ENCODE measurements around the gene AIPL1.

The AIPL1 gene

GRCh38 chr17:6413065-6413464 lies 21.9 kb downstream of the AIPL1 start:
- peak; percentile 63 for DNase-seq

- no peak for DNase-seq
Measured at GRCh38 chr17:6408735-6409134, 26.2 kb downstream of the AIPL1 start.

DNA sequence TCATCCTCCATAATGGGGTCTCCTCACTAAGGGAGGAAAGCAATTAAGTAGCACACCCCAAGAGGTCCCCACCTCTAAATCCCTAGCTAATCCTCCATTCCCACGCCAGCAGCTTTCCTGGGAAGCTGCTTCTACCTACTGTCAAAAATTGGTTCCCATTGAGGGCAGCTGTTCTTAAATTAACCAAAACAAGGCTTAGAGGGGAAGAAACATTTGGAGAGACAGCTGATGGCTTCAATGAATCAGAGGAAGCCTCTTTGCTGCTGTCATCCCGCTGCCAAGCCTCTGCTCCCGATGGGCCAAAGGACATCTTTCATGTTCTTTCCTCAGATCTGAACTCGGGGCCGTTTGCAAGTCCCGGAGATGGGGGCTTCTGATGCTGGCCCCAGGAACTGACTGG lies 26.6 kb downstream of the AIPL1 start:
- no peak for DNase-seq

DNA sequence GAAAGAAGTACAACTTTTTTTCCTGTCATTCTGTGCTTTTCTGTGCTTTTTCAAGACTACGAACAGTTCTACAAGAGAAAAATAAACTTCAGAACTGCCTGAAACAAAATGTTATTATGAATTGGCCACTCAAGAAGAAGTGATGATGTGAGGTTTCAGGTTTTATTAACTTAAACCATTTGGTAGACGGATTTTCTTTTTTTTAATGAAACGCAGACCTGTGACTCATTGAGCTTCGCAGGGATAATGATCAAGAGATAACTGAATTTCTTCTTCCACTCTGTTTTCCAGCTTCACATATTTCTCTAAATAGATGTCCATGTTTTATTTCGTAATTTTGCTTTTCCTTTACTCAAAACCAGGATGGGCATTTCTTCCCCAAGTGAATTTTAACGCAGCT lies 32.7 kb downstream of the AIPL1 start:
- DNase-seq: no peak

DNA sequence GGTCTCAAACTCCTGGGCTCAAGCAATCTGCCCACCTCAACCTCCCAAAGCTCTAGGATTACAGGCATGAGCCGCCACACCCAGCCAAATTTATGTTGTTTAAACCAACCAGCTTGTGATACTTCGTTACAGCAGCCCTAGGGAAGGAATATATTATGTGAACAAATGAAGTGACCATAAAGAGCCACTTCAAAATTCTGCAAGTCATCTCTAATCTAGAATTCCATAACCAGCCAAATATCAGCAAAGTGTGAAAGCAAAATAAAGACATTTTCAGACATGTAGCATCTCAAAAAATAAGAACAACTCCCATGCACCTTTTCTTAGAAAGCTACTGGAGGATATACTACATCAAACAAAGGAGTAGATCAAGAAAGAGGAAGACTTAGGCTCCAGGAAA lies 36.0 kb downstream of the AIPL1 start:
- DNase-seq: no peak

GRCh38 chr17:6394055-6394606 lies 40.8 kb downstream of the AIPL1 start:
- DNase-seq: no peak

DNA sequence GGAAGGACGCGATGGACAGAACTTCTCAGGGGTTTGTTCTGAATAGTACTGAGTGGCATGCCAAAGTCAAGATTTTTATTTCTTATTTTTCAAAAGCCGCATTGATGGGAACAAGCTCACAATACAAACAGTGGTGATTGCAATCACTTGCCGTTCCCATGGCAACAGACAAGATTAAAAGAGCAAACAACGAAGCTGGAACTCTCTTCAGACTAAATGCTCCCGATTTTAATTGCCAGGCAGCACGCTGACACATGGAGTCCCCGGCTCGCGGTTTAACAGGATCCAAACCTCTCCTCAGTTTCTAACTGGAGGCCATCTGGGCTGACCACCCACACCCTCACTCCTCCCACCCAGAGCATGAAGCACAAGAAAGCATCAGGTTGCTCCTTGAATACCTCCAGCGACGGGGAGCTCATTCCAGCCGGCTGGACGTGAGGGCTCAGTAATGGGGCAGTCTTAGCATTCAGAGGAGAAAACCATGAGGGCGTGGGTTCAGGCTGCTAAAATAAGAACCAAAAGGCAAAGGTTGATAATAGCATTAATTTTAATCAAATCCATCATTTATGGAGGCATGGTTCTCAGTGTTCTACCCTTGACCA lies 41.5 kb downstream of the AIPL1 start:
- DNase-seq: peak; percentile 6

DNA sequence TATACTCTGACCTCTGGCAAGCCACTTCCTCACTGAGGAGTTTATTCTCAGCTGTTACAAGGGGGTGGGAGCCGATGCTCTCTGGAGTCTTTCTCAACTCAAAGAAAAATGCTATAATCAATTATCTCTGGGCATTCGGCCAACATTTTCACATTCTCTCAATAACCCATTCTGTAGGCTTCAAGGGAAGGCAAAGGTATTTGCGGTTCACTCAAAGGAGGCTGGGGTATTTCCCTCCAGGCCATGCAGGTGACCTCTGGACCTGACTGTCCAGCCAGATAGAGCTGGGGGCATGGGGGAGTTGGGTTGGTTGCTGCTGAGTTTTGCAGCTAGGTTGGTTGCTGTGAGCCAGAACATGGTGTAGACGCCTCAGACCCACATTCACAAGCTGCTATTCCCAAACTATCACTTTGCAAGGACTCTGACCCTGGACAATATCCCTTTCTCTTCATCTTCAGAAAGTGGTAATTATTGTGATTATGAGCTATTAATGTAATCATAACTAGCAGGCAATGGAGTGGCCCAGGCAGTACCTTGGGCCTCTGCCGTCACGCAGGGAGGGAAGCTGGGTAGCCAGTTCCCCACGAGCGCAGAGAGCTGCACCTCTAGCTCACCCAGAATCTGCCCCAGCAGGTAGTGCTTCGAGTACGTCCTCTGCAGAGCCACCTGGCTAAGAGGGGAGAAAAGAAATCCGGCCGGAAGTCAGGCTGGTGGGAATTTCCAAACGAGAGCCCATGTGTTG lies 42.1 kb downstream of the AIPL1 start:
- DNase-seq: no peak

GRCh38 chr17:6388416-6388815 lies 46.5 kb downstream of the AIPL1 start:
- DNase-seq: no peak

- no peak for DNase-seq
Measured at GRCh38 chr17:6387858-6388257, 47.1 kb downstream of the AIPL1 start.

GRCh38 chr17:6387442-6387841 lies 47.5 kb downstream of the AIPL1 start:
- no peak for DNase-seq

DNA sequence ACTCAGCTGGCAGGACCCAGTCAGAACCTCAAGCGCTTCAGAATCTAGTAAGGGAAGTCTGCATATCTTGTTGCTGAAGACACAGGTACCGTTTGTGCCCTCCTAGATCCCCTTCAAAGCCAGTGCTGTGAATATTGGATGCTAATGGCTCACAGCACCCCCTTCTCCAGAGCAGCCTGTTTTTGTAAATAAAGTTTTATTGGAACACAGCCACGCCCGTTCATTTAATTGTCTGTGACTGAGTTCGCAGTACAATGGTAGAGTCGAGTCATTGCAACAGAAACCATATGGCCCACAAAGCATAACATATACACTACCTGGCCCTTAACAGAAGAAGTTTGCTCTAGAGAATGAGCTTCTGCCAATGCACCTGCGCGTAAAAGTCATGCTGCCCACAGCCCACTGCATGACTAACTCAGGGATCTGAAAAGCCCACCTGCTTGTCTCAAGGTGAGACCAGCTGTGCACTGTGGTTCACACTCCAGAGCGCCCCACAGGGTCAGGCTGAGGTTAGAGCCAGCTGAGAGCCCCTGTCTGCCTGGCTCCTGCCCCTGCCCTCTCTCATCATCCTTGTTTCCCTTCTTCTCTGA lies 48.8 kb downstream of the AIPL1 start:
- no peak for DNase-seq

- DNase-seq: no peak
Measured at GRCh38 chr17:6384481-6384880, 50.4 kb downstream of the AIPL1 start.

DNA sequence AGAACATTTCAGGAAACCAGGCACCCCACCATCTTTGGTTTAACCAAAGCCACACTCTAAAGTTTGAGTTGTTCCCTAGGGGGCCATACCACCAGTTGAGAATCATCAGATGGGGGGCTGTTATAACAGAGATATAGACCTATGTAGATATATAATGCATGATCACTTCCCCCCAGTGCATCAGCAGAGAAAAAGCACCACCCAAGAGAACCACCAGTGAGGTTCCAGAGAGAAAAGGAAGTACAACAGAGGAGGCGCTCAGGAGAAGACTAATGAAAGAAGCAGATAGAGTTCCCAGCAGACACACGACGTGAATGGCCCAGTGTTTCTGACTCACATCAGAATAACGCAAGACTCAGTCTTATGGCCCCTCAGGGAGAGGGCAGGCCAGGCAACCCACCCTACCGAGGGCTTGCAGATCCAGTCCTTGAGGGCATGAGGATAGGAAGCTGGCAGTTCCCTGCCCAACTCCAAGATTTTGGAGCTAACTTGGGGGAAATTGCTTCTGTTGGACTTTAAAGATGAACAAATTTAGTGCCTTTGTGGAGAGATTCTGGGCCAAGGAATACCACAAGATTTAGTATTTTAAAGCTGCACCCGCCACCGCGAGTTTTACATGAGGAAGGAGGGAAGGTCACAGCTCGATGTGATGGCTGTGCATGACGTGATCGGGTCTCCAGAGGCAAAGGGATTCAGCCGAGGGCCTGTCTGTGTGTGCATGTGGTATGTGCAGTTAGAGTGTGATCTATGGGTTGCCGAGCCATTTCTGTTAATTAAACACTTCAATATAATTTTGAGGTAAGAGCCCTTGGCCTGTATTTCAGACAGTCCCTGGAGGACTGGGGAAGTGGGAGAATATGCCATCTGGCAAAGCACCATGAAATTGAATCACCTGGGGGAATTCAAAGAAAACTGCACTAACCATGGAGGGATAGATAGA lies 53.1 kb downstream of the AIPL1 start:
- peak; percentile 67 for DNase-seq

- no peak for DNase-seq
Measured at GRCh38 chr17:6380915-6381438, 53.9 kb downstream of the AIPL1 start.

DNA sequence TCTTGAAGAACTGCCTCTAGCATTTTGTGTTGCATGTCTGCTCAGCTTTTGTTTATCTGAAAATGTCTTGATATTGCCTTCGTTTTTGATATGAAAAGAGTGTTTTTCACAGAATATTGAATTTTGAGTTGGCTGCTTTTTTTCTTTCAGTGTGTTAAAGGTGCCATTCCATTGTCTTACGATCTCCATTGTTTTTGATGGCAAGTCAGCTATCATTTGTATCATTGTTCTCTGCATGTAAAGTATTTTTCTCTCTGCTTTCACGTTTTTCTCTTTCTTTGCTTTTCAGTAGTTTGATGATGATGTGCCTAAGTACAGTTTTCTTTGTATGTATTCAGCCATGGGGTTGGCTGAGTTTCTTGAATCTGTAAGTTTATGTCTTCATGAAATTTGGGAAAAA lies 57.0 kb downstream of the AIPL1 start:
- no peak for DNase-seq

DNA sequence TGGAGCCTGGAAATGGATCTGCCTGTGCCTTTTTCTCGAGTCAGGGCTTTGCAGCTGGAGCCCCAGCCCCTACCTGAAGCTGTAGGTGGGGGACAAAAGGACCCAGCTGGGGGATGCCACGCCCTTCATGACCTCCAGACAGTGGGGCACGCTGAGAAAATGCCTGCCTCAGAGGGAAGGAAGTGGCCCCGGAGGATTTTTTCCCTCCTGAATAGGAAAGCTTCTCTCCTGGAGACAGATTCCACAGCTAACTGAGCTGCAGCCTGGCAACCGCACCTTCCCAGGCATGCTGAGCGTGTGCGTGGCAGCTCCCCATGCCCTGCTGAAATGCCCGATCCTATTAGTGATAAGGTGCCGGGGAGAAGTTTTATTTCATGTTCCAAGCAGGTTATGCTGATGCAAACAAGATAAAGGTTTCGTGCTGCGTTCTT lies 58.0 kb downstream of the AIPL1 start:
- DNase-seq: no peak

DNA sequence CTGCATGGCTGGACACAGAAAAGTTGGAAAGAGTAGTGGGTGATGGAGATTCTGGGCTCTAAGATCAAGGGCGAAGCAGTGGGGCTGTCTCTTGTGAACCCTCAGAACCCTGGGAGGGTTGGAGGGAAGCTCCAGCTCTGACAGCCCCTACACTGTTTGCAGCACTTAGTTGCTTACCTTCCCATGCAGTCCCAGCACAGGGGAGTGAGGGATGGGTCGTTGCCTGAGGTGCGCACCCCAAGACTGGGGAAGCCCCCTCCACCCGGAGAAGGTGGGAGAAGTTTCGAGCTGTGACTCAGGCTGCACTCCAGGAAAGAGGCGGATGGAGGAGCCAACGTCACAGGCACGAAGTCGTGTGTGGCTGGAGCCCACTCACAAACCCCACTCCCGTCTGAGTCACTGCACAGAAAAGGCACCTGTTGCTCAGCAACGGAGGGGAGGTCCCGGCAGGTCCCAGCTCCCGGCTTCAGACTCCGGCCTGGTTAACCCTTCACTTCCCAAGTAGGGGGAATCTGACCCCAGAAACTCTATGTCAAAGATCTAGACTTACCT lies 60.1 kb downstream of the AIPL1 start:
- DNase-seq: no peak

DNA sequence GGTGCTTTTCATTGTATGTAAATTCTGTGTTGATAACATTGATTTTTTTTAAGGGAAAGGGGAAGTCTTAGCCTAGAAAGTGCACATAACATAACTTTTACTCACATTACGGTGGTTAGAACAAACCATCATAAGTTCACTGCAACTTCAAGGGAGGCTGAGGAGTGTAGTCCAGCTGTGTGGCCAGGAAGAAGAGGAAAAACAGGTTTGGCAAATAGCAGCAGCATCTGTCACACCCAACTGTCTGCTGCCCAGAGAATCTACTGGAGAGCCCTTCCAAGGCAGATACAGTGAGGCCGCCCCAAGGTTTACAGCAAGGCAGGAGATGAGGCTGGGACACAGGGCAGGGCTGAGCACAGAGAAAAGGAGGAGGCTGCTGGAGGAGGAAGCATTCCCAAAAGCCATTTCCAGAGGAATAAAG lies 60.6 kb downstream of the AIPL1 start:
- DNase-seq: no peak

Data from NCI-H2171 treated with DMSO at 0.1 percent for 48 hours (cell line).